ENCODE measurements around the gene H3-3A. TPM values are rescaled to one million over a fixed set of nuclear protein-coding genes. Genes with fewer than 3 reads are reported as not detected.

The H3-3A gene
- polyA plus RNA-seq, 2 of the 4 experiments (the other 2 are of a cell fraction) = 457 to 530 TPM

- H3K4me2 ChIP-seq = no peak overlapping the region
- TF ChIP-seq JUN (IDR thresholded peaks at IDR 0.05) (no peak), NR3C1 (IDR thresholded peaks at IDR 0.05) (no peak), ZSCAN20 (CRISPR knock-in tag; IDR thresholded peaks at IDR 0.05) (no peak), USF2 (IDR thresholded peaks at IDR 0.05) (no peak), TFCP2L1 (CRISPR knock-in tag; IDR thresholded peaks at IDR 0.05) (no peak), RCOR1 (IDR thresholded peaks at IDR 0.05; ENCODE audit: low read depth, low read length) (no peak), BCL3 (IDR thresholded peaks at IDR 0.05) (no peak), NFE2L2 (conservative IDR thresholded peaks at IDR 0.05; ENCODE audit: low read length) (no peak), EHF (CRISPR knock-in tag; IDR thresholded peaks at IDR 0.05) (no peak)
- ATAC-seq (no peak), DNase-seq (ENCODE audit: low read depth in 1 of 2, low spot score in 1 of 2) (no peak), FAIRE-seq (no peak)
- CTCF ChIA-PET = interaction anchor here (0.5 to 6.3 kb wide), 18 partner anchors 10 to 244 kb away, joined by 3 to 80 read pairs (median 5); no protein-coding TSS in a partner anchor
- 90% methylated on average over 5 of the region's 5 CpGs for WGBS (ENCODE audit: missing lambda C conversion rate)
- H3K27ac ChIP-seq = no peak overlapping the region
- no peak overlapping the region for H3K4me3 ChIP-seq
- no peaks in the 10 kb centered on the region for H3K9me3 ChIP-seq
- peaks cover 26% of the 10 kb centered on the region for H3K4me1 ChIP-seq
- POLR2A ChIA-PET = interaction anchor here (1.0 kb wide), 1 partner anchor 58 kb away, joined by 3 read pairs; the partner anchor contains the start of gene H3-3A
These were observed 57.9 kb downstream of the H3-3A start for GRCh38 chr1:226120398-226120797.

- 44% methylated on average over 15 of the region's 37 CpGs for WGBS (ENCODE audit: missing lambda C conversion rate)
- POLR2A ChIA-PET = interaction anchor here (1.0 kb wide), 1 partner anchor 59 kb away, joined by 3 read pairs; the partner anchor contains the start of gene H3-3A
- H3K9me3 ChIP-seq = no peaks in the 10 kb centered on the region
- no peak for FAIRE-seq
- ATAC-seq = no peak
- H3K4me3 ChIP-seq = peak overlapping the region; percentile 62
- no peak for DNase-seq (ENCODE audit: low read depth in 1 of 2, low spot score in 1 of 2)
- CTCF ChIA-PET = interaction anchor here (0.5 to 6.3 kb wide), 17 partner anchors 11 to 245 kb away, joined by 3 to 80 read pairs (median 5); no protein-coding TSS in a partner anchor
- peak overlapping the region; percentile 90 to 98 for H3K27ac ChIP-seq
- H3K4me2 ChIP-seq = peak overlapping the region; percentile 83
- TF ChIP-seq JUN (IDR thresholded peaks at IDR 0.05) = no peak
- TF ChIP-seq PHF8 (IDR thresholded peaks at IDR 0.05; ENCODE audit: borderline replicate concordance, low read depth) = no peak
- no peak for TF ChIP-seq MYC (IDR thresholded peaks at IDR 0.05; ENCODE audit: borderline replicate concordance, low read length)
- no peak for TF ChIP-seq RFX5 (IDR thresholded peaks at IDR 0.05)
- no peak for TF ChIP-seq ESRRA (IDR thresholded peaks at IDR 0.05; ENCODE audit: borderline replicate concordance, low read length)
- TF ChIP-seq MAZ (IDR thresholded peaks at IDR 0.05; ENCODE audit: borderline replicate concordance, low read depth, low read length) = no peak
- no peak for TF ChIP-seq BHLHE40 (IDR thresholded peaks at IDR 0.05; ENCODE audit: low read depth, low read length)
- no peak for TF ChIP-seq HDAC2 (IDR thresholded peaks at IDR 0.05)
- TF ChIP-seq ELK1 (IDR thresholded peaks at IDR 0.05; ENCODE audit: low read depth, low read length) = no peak
- TF ChIP-seq ZNF302 (CRISPR knock-in tag; IDR thresholded peaks at IDR 0.05) = no peak
- H3K4me1 ChIP-seq = peaks cover 30% of the 10 kb centered on the region
These were observed 58.6 kb downstream of the H3-3A start for GRCh38 chr1:226121049-226121586.

Other genes starting within 250 kb of the H3-3A start
- gene TMEM63A, start 180.3 kb upstream of the H3-3A start, polyA plus RNA-seq (2011; rRNA removed) = 9.5 and 12.4 TPM in 2 replicates
- 6.9 to 7.5 TPM (median 7.4 TPM) in 3 replicates for gene TMEM63A, start 180.3 kb upstream of the H3-3A start, polyA plus RNA-seq (2017; fragmentation: RNase III; extraction: RNeasy Plus Mini Kit Qiagen cat#74134 plus additional on column Dnase treatment)
- 0.93 and 1.00 TPM in 2 replicates for gene LEFTY1, start 173.6 kb upstream of the H3-3A start, polyA plus RNA-seq (2011; rRNA removed)
- 0.10 to 0.32 TPM (median 0.24 TPM) in 3 replicates for gene LEFTY1, start 173.6 kb upstream of the H3-3A start, polyA plus RNA-seq (2017; fragmentation: RNase III; extraction: RNeasy Plus Mini Kit Qiagen cat#74134 plus additional on column Dnase treatment)
- gene PYCR2, start 138.5 kb upstream of the H3-3A start, polyA plus RNA-seq (2011; rRNA removed) = 45.4 and 45.8 TPM in 2 replicates
- gene PYCR2, start 138.5 kb upstream of the H3-3A start, polyA plus RNA-seq (2017; fragmentation: RNase III; extraction: RNeasy Plus Mini Kit Qiagen cat#74134 plus additional on column Dnase treatment) = 48.1 to 56.3 TPM (median 50.5 TPM) in 3 replicates
- 0.08 TPM in 1 of 2 replicates, not detected in the other for gene LEFTY2, start 121.5 kb upstream of the H3-3A start, polyA plus RNA-seq (2011; rRNA removed)
- gene LEFTY2, start 121.5 kb upstream of the H3-3A start, polyA plus RNA-seq (2017; fragmentation: RNase III; extraction: RNeasy Plus Mini Kit Qiagen cat#74134 plus additional on column Dnase treatment) = not detected in 3 replicates
- 15.6 and 24.8 TPM in 2 replicates for gene SDE2, start 63.4 kb upstream of the H3-3A start, polyA plus RNA-seq (2011; rRNA removed)
- gene SDE2, start 63.4 kb upstream of the H3-3A start, polyA plus RNA-seq (2017; fragmentation: RNase III; extraction: RNeasy Plus Mini Kit Qiagen cat#74134 plus additional on column Dnase treatment) = 8.4 to 9.2 TPM (median 8.8 TPM) in 3 replicates
- 42.4 and 52.9 TPM in 2 replicates for gene ACBD3, start 124.0 kb downstream of the H3-3A start, polyA plus RNA-seq (2011; rRNA removed)
- gene ACBD3, start 124.0 kb downstream of the H3-3A start, polyA plus RNA-seq (2017; fragmentation: RNase III; extraction: RNeasy Plus Mini Kit Qiagen cat#74134 plus additional on column Dnase treatment) = 27.0 to 30.2 TPM (median 29.8 TPM) in 3 replicates
- 0.18 and 0.20 TPM in 2 replicates for gene MIXL1, start 160.9 kb downstream of the H3-3A start, polyA plus RNA-seq (2011; rRNA removed)
- gene MIXL1, start 160.9 kb downstream of the H3-3A start, polyA plus RNA-seq (2017; fragmentation: RNase III; extraction: RNeasy Plus Mini Kit Qiagen cat#74134 plus additional on column Dnase treatment) = 0.06 TPM in 1 of 3 replicates, not detected in the others
- gene LIN9, start 246.4 kb downstream of the H3-3A start, polyA plus RNA-seq (2011; rRNA removed) = 10.9 and 14.7 TPM in 2 replicates
- gene LIN9, start 246.4 kb downstream of the H3-3A start, polyA plus RNA-seq (2017; fragmentation: RNase III; extraction: RNeasy Plus Mini Kit Qiagen cat#74134 plus additional on column Dnase treatment) = 7.9 to 9.0 TPM (median 8.3 TPM) in 3 replicates

Data from A549 (cell line).